Immature natural killer cell (primary cell): Measurements from ENCODE around the gene HOXB3. TPM values are rescaled to one million over a fixed set of nuclear protein-coding genes. Genes with fewer than 3 reads are reported as not detected.

Experiments used
- DNase-seq, 3 donors: peaks; one replicate each; pipeline ENCODE4 v3.0.0; 2022; ENCODE audit warnings: mixed read lengths in 1 of 3
- H3K27ac Mint-ChIP-seq, 6 donors: one replicate each; pipeline ENCODE4 v1.8.0; 2020; ENCODE audit warnings: mixed read lengths in 6 of 6, mild to moderate bottlenecking in 5 of 6, inconsistent platforms in 4 of 6, moderate library complexity in 3 of 6
- H3K27me3 Mint-ChIP-seq, 3 donors: one replicate each; pipeline ENCODE4 v1.8.0; 2020 to 2021; ENCODE audit warnings: low read depth in 3 of 3, mild to moderate bottlenecking in 3 of 3, mixed read lengths in 3 of 3, moderate library complexity in 3 of 3, inconsistent platforms in 1 of 3
- H3K36me3 Mint-ChIP-seq, 3 donors: one replicate each; pipeline ENCODE4 v1.8.0; 2020; ENCODE audit warnings: mixed read lengths in 3 of 3, inconsistent platforms in 2 of 3, mild to moderate bottlenecking in 2 of 3
- H3K4me1 Mint-ChIP-seq, 2 donors: one replicate each; pipeline ENCODE4 v1.8.0; 2020; ENCODE audit warnings: inconsistent platforms in 2 of 2, mild to moderate bottlenecking in 2 of 2, mixed read lengths in 2 of 2, moderate library complexity in 1 of 2
- H3K4me3 Mint-ChIP-seq, 5 donors: one replicate each; pipeline ENCODE4 v1.8.0; 2020; ENCODE audit warnings: mild to moderate bottlenecking in 5 of 5, mixed read lengths in 5 of 5, inconsistent platforms in 3 of 5, moderate library complexity in 3 of 5
- H3K9me3 Mint-ChIP-seq, 6 donors: one replicate each; pipeline ENCODE4 v1.8.0; 2020; ENCODE audit warnings: mild to moderate bottlenecking in 6 of 6, mixed read lengths in 6 of 6, inconsistent platforms in 4 of 6, moderate library complexity in 3 of 6
- polyA plus RNA-seq, 3 donors: library from polyadenylated mRNA; unstranded; fragments of 300-500 nt; fragmentation: Illumina TruSeq; gene quantifications; one replicate each; pipeline ENCODE4 v1.2.3, GENCODE V29; 2021

The HOXB3 gene
- polyA plus RNA-seq, 3 donors from 2014 or later, result 0.26 to 0.45 TPM; not detected in 1

GRCh38 chr17:48621410-48622392, 31.7 kb upstream of the HOXB3 start:
- Mint-ChIP-seq H3K4me1 (peaks cover 17 to 38% of the 10 kb centered on the region in 2 donors), H3K36me3 (no peaks in the 10 kb centered on the region), H3K27ac (no peak overlapping the region), H3K9me3 (no peaks in the 10 kb centered on the region), H3K27me3 (peaks cover 50 to 69% (median 53%) of the 10 kb centered on the region in 3 donors), H3K4me3 (no peak overlapping the region)
- DNase-seq, result no peak

- Mint-ChIP-seq H3K4me3 (no peak overlapping the region), H3K4me1 (peaks cover 11 to 29% of the 10 kb centered on the region in 2 donors), H3K27ac (no peak overlapping the region), H3K36me3 (no peaks in the 10 kb centered on the region), H3K9me3 (no peaks in the 10 kb centered on the region), H3K27me3 (peaks cover 54 to 74% (median 55%) of the 10 kb centered on the region in 3 donors)
- no peak for DNase-seq
Measured at GRCh38 chr17:48620461-48621139, 30.6 kb upstream of the HOXB3 start.

DNA sequence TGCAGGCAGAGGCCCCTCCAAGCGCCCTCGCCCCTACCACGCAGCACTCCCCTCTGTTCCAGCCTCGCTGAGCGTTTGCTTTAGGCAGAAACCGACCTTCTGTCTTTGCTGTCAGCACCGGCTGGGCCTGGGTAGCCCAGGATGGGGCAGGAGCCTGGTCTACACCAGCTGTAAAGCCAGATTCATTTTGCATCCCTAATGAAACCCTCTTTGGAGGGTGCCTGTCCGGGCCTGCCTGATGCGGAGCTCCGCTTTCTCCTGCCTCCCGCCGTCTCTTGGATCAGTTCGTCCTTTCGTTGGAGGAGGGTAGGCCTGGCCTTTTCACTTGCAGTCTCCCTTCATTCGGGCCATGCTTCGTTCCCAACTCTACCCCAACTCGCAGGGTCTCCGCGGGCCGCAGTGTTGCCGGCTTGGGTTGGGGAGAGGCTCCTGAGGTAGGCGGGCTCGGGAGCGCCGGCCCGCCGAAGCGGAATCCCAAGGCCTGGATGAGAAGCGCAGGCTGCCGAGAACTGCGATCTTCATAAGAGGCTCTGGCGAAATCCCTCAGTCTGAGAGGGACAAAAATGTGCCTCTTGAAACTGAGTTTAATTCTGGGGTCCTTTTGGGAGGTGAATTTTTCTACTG, 29.9 kb upstream of the HOXB3 start:
- H3K27ac Mint-ChIP-seq, result peak overlapping the region in 1 of 6 donors; percentile 18
- no peak for DNase-seq
- H3K4me1 Mint-ChIP-seq, result peaks cover 12 to 32% of the 10 kb centered on the region in 2 donors
- peaks cover 54 to 81% (median 61%) of the 10 kb centered on the region in 3 donors for H3K27me3 Mint-ChIP-seq
- H3K4me3 Mint-ChIP-seq, result peak overlapping the region in 1 of 5 donors; percentile 36
- H3K36me3 Mint-ChIP-seq, result no peaks in the 10 kb centered on the region
- H3K9me3 Mint-ChIP-seq, result no peaks in the 10 kb centered on the region

- H3K36me3 Mint-ChIP-seq, result no peaks in the 10 kb centered on the region
- peaks cover 59 to 79% (median 72%) of the 10 kb centered on the region in 3 donors for H3K27me3 Mint-ChIP-seq
- no peaks in the 10 kb centered on the region for H3K9me3 Mint-ChIP-seq
- H3K4me1 Mint-ChIP-seq, result peaks cover 22 to 47% of the 10 kb centered on the region in 2 donors
- peak overlapping the region in 3 of 5 donors; percentile 29 to 65 (median 33) for H3K4me3 Mint-ChIP-seq
- peak; percentile 73 to 80 (median 79) for DNase-seq
- peak overlapping the region in 2 of 6 donors; percentile 45 to 61 for H3K27ac Mint-ChIP-seq
Measured at GRCh38 chr17:48618256-48618896, 28.3 kb upstream of the HOXB3 start.

- DNase-seq, result no peak
- Mint-ChIP-seq H3K9me3 (no peaks in the 10 kb centered on the region), H3K4me1 (peaks cover 26 to 54% of the 10 kb centered on the region in 2 donors), H3K4me3 (peak overlapping the region in 1 of 5 donors; percentile 59), H3K27me3 (peaks cover 61 to 82% (median 76%) of the 10 kb centered on the region in 3 donors), H3K36me3 (no peaks in the 10 kb centered on the region), H3K27ac (peak overlapping the region in 1 of 6 donors; percentile 32)
Measured at GRCh38 chr17:48617471-48618255, 27.6 kb upstream of the HOXB3 start.

GRCh38 chr17:48616717-48617470, 26.9 kb upstream of the HOXB3 start:
- Mint-ChIP-seq H3K4me1 (peaks cover 31 to 61% of the 10 kb centered on the region in 2 donors), H3K9me3 (no peaks in the 10 kb centered on the region), H3K36me3 (no peaks in the 10 kb centered on the region), H3K27me3 (peaks cover 61 to 81% (median 79%) of the 10 kb centered on the region in 3 donors), H3K27ac (peak overlapping the region in 1 of 6 donors; percentile 32), H3K4me3 (peak overlapping the region in 1 of 5 donors; percentile 59)
- DNase-seq, result no peak

DNA sequence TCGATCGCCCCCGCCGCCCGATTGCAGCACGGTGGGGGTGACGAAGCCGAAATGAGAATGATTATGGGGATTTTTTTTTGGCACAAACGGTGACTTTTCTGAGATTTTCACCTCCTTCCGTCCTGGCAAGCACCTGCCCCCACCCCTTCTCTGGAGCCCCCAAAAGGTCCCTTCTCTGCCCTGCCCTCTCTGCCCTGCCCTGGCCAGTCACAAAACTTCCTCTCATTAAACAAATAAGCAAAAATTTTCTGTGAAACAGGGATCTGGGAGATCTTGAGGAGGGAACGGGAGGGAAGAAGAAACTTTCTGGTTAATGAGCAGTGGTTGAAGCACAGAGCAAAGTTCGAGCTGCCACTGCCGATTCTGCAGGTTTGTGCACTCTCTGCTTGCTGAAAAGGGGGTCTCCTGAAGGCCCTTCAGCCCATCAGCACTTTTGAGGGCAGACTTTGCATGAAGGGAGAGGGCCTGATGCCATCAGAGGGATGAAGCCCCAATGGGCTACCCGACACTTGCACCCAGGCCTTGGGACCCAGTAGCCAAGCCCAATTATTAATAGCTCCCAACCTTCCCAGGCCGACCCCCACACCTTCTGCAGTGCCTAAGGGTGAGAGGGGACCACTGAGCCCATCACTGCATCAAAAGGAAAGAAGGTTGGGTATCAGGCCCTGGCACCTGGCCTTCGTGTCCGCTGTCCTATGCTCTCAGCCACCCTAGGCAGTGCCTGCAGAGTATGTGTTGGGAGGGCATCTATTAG, 26.1 kb upstream of the HOXB3 start:
- Mint-ChIP-seq H3K27me3 (peaks cover 61 to 81% (median 78%) of the 10 kb centered on the region in 3 donors), H3K27ac (no peak overlapping the region), H3K4me1 (peaks cover 38 to 69% of the 10 kb centered on the region in 2 donors), H3K4me3 (peak overlapping the region in 1 of 5 donors; percentile 2), H3K9me3 (no peaks in the 10 kb centered on the region), H3K36me3 (no peaks in the 10 kb centered on the region)
- no peak for DNase-seq

GRCh38 chr17:48615047-48615962, 25.3 kb upstream of the HOXB3 start, which contains the start of gene HOXB8:
Gene HOXB8 (minus strand): TSS chr17:48615292. CDS start chr17:48614704, 588 bp downstream.
- DNase-seq, result no peak
- no peaks in the 10 kb centered on the region for H3K36me3 Mint-ChIP-seq
- peaks cover 43 to 74% of the 10 kb centered on the region in 2 donors for H3K4me1 Mint-ChIP-seq
- peak within 1 kb of the TSS in 4 of 5 donors; percentile 7 to 68 (median 18) for H3K4me3 Mint-ChIP-seq
- no peaks in the 10 kb centered on the region for H3K9me3 Mint-ChIP-seq
- H3K27me3 Mint-ChIP-seq, result peaks cover 63 to 81% (median 76%) of the 10 kb centered on the region in 3 donors
- H3K27ac Mint-ChIP-seq, result peak within 1 kb of the TSS in 3 of 6 donors; percentile 57 to 73 (median 65)

DNA sequence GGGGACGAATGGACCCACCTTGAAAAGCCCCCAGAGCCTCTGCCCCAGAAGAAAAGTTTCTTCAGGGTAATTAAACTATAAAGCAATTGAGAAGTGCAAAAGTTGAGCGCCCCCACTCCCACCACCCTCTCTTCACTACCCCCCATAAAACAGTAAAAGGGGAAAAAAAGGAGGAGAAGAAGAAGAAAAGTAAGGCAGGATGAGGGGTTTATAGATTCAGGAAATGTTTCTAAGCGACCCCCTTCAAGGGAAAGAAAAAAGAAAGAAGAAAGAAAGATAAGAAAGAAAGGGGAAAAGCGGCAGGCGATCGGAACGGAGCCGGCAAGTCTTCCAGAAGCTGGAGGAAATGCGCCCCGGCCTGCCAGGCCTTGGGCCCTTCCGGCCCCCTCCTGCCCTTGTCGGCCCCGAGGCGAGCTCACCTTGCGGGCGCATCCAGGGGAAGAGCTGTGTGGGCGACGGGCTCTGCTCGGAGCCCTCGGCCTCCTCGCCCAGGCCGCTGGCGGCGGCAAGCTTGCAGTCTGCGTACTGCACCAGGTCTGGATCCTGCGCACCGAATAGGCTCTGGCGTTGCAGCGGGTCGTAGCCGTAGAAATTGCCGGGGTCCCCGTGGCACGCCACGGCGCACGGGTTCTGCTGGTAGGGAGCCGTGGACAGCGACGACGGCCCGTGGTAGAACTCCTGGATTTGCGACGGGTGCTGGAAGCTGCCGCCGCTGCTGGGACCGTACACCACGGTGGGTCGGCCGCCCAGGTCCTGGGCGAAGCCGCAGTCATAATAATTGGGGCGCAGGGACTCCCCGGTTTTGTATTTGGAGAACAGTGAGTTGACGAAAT, 24.0 kb upstream of the HOXB3 start:
- Mint-ChIP-seq H3K27ac (peak overlapping the region in 2 of 6 donors; percentile 30 to 65), H3K4me3 (peak overlapping the region; percentile 40 to 94 (median 67))
- peak in 1 of 3 donors; percentile 17 for DNase-seq

More for the DNA sequence above, 24.0 kb upstream of the HOXB3 start:
- Mint-ChIP-seq H3K9me3 (no peaks in the 10 kb centered on the region), H3K4me1 (peaks cover 43 to 68% of the 10 kb centered on the region in 2 donors), H3K27me3 (peaks cover 58 to 70% (median 65%) of the 10 kb centered on the region in 3 donors), H3K36me3 (no peaks in the 10 kb centered on the region)
